Spleen (tissue), 7 donors: Measurements from ENCODE around the gene PRKCA.

Source experiments
- CTCF ChIP-seq, 11 experiments: fragments of 200-600 bp in 7 of 11; fragments of 450-650 bp in 4 of 11; sonication (generic) in 4 of 11; IDR thresholded peaks in 8 of 11; conservative IDR thresholded peaks in 3 of 11; 1 replicate in 7 of 11; 2 replicates in 4 of 11; pipeline versions ENCODE4 v1.4.0 to v1.8.0; 2016 to 2021; ENCODE audit warnings: antibody characterized with exemption in 11 of 11, inconsistent platforms in 4 of 11, mild to moderate bottlenecking in 1 of 11
- POLR2AphosphoS5 ChIP-seq, 3 donors: sonication (generic); formaldehyde crosslinking; IDR thresholded peaks; one replicate each; pipeline ENCODE4 v1.5.1; 2017; ENCODE audit warnings: antibody characterized with exemption in 3 of 3
- donor health status: DM: no; HTN: no; CAD: no; lungs with moderate emphysema.
- donor health status: DM: no; HTN: no; CAD: no.
- donor health status: DM: no; HTN: no; CAD: no.

GRCh38 chr17:66462010-66462409 lies 159.6 kb downstream of the PRKCA start:
- TF ChIP-seq CTCF (IDR thresholded peaks at IDR 0.05 in 8 of 11, conservative IDR thresholded peaks at IDR 0.05 in 3 of 11) (no peak), POLR2AphosphoS5 (IDR thresholded peaks at IDR 0.05) (no peak)
